GM12878 (cell line): ENCODE measurements around the gene PRLH. TPM values are rescaled to one million over a fixed set of nuclear protein-coding genes. Genes with fewer than 3 reads are reported as not detected.

Experiments used
- ATAC-seq: fragments of 200-7000 bp; cut with Tn5 transposase; 3 replicates; pipeline ENCODE4 v1.9.1; 2020; ENCODE audit warnings: mild to moderate bottlenecking, moderate library complexity
- BruUV-seq: library from RNA; stranded (reverse); fragments of 400-500 nt; replicated peaks from 2 replicates; lab custom pipeline; 2021; lab: Mats Ljungman, UMichigan
- CTCF ChIA-PET: fragments of 300-600 bp; sonication (Branson Sonifier 250); formaldehyde crosslinking; extraction: SDS; loops from one replicate; lab custom pipeline; 2021; ENCODE audit warnings: inconsistent platforms; lab: Yijun Ruan, JAX
- POLR2A ChIA-PET: fragments of 350-600 bp; formaldehyde crosslinking; extraction: SDS; loops from one replicate; lab custom pipeline; 2021; ENCODE audit warnings: inconsistent platforms; lab: Charles Lee
- RAD21 ChIA-PET: fragments of 300-600 bp; sonication (Branson Sonifier 250); formaldehyde crosslinking; loops from one replicate; lab custom pipeline; 2023; ENCODE audit warnings: antibody characterized with exemption; ENCODE audit not compliant: unreplicated experiment; lab: Charles Lee
- SMC1A ChIA-PET: fragments of 300-600 bp; sonication (Branson Sonifier 250); formaldehyde crosslinking; loops from one replicate; lab custom pipeline; 2023; ENCODE audit not compliant: unreplicated experiment, uncharacterized antibody; lab: Charles Lee
- DNase-seq: peaks from one replicate; pipeline ENCODE4 v3.0.0-alpha.2; 2011; ENCODE audit warnings: low read depth, low spot score
- FAIRE-seq: peaks from 3 replicates; lab custom pipeline; 2011; peaks lifted over from hg19 to GRCh38; lab: Jason Lieb, UNC
- H2AFZ ChIP-seq: 2 replicates; pipeline ENCODE4 v1.6.0; 2011; ENCODE audit warnings: low read depth, low read length, control low read depth; ENCODE audit not compliant: control insufficient read depth
- H3K27ac ChIP-seq: 2 replicates; pipeline ENCODE4 v1.5.1; 2011; ENCODE audit warnings: control low read depth; ENCODE audit not compliant: control insufficient read depth, insufficient read depth
- H3K27me3 ChIP-seq, 2 experiments: replicated peaks in 1 of 2; 2 replicates each; pipeline versions ENCODE4 v1.6.0 to v1.6.1; 2011; ENCODE audit warnings: low read length in 1 of 2; ENCODE audit not compliant: control insufficient read depth in 2 of 2, insufficient read depth in 2 of 2
- H3K36me3 ChIP-seq, 2 experiments: 2 replicates each; pipeline ENCODE4 v1.5.1; 2011; ENCODE audit warnings: low read length in 1 of 2; ENCODE audit not compliant: control insufficient read depth in 2 of 2, insufficient read depth in 2 of 2
- H3K4me1 ChIP-seq: 2 replicates; pipeline ENCODE4 v1.6.1; 2011; ENCODE audit warnings: mild to moderate bottlenecking, low read length, moderate library complexity, mixed read lengths; ENCODE audit not compliant: control insufficient read depth, insufficient read depth
- H3K4me2 ChIP-seq: 2 replicates; pipeline ENCODE4 v1.6.0; 2011; ENCODE audit warnings: control low read depth; ENCODE audit not compliant: control insufficient read depth, insufficient read depth
- H3K4me3 ChIP-seq: fragments of 200-600 bp; sonication (generic); 2 replicates; pipeline ENCODE4 v1.5.1; 2016
- H3K79me2 ChIP-seq: 2 replicates; pipeline ENCODE4 v1.6.0; 2011; ENCODE audit warnings: low read length; ENCODE audit not compliant: control insufficient read depth, insufficient read depth
- H3K9ac ChIP-seq: 2 replicates; pipeline ENCODE4 v1.8.0; 2011; ENCODE audit warnings: low read length, control low read depth, mixed read lengths; ENCODE audit not compliant: control insufficient read depth, insufficient read depth
- H3K9me3 ChIP-seq: replicated peaks from 3 replicates; pipeline ENCODE4 v1.5.1; 2011; ENCODE audit warnings: mild to moderate bottlenecking, low read length; ENCODE audit not compliant: control insufficient read depth, insufficient read depth
- H4K20me1 ChIP-seq: 2 replicates; pipeline ENCODE4 v1.6.0; 2011; ENCODE audit not compliant: control insufficient read depth, insufficient read depth
- BCL11A ChIP-seq: IDR thresholded peaks from 2 replicates; pipeline ENCODE4 v1.6.1; 2011; ENCODE audit warnings: low read depth, low read length
- CHD2 ChIP-seq: IDR thresholded peaks from 2 replicates; pipeline ENCODE4 v1.6.1; 2011; ENCODE audit warnings: low read depth, low read length, improper control_type of control experiment, borderline replicate concordance
- FOS ChIP-seq: IDR thresholded peaks from 3 replicates; pipeline ENCODE4 v1.6.1; 2011; ENCODE audit warnings: borderline replicate concordance; ENCODE audit not compliant: insufficient read length; ENCODE audit errors: extremely low read depth
- NFXL1 ChIP-seq: fragments of 450-650 bp; IDR thresholded peaks from 2 replicates; pipeline ENCODE4 v1.6.1; 2017; ENCODE audit warnings: antibody characterized with exemption, mild to moderate bottlenecking, borderline replicate concordance
- NR2F1 ChIP-seq: fragments of 450-650 bp; conservative IDR thresholded peaks from 2 replicates; pipeline ENCODE4 v1.6.1; 2017; ENCODE audit warnings: mild to moderate bottlenecking
- ZNF384 ChIP-seq: IDR thresholded peaks from 2 replicates; pipeline ENCODE4 v1.6.1; 2012; ENCODE audit warnings: low read depth, mild to moderate bottlenecking, low read length, improper control_type of control experiment, borderline replicate concordance
- WGBS: methylation state at CpG from one replicate; pipeline ENCODE4 v1.1.6; 2016; ENCODE audit warnings: low lambda C conversion rate; ENCODE audit not compliant: insufficient replicate concordance, insufficient coverage; ENCODE audit errors: missing lambda C conversion rate; 5-methylcytosine and 5-hydroxymethylcytosine counted together
- in situ Hi-C: fragments of 300-500 bp; cut with MboI; formaldehyde crosslinking; loops from 9 replicates; pipeline ENCODE4 v1.14.3; 2018; ENCODE audit warnings: mixed read lengths
- intact Hi-C: fragments of 100-400 bp; cut with micrococcal nuclease; formaldehyde crosslinking; loops from one replicate; pipeline ENCODE4 v1.14.2; 2022; ENCODE audit not compliant: unreplicated experiment
- polyA plus RNA-seq, 11 experiments: library from polyadenylated mRNA; depleted of rRNA in 4 of 11; unstranded in 6 of 11; stranded (reverse) in 5 of 11; fragments of >200 nt; fragmentation: Nextera tagmentation in 4 of 11; fragmentation: Illumina TruSeq in 1 of 11; extraction: Ambion mirVana in 4 of 11; extraction: Trizol in 1 of 11; gene quantifications; 1 replicate in 1 of 11; 2 replicates in 10 of 11; pipeline versions ENCODE4 v1.2.1 to v1.2.3, GENCODE V29; 2011 to 2016; ENCODE audit warnings: inconsistent platforms in 2 of 11, missing spikeins in 2 of 11, low read depth in 1 of 11
- total RNA-seq, 4 experiments: library from RNA; depleted of rRNA in 3 of 4; stranded (reverse); fragments of >200 nt in 3 of 4; fragmentation: Illumina TruSeq in 1 of 4; extraction: Trizol in 1 of 4; gene quantifications; 2 replicates each; pipeline versions ENCODE4 v1.2.1 to v1.2.3, GENCODE V29; 2013 to 2021

The PRLH gene
- total and polyA plus RNA-seq, 10 of the 15 experiments (the other 5 are each of a cell fraction or from before 2014, with no cell fraction given): not detected

DNA sequence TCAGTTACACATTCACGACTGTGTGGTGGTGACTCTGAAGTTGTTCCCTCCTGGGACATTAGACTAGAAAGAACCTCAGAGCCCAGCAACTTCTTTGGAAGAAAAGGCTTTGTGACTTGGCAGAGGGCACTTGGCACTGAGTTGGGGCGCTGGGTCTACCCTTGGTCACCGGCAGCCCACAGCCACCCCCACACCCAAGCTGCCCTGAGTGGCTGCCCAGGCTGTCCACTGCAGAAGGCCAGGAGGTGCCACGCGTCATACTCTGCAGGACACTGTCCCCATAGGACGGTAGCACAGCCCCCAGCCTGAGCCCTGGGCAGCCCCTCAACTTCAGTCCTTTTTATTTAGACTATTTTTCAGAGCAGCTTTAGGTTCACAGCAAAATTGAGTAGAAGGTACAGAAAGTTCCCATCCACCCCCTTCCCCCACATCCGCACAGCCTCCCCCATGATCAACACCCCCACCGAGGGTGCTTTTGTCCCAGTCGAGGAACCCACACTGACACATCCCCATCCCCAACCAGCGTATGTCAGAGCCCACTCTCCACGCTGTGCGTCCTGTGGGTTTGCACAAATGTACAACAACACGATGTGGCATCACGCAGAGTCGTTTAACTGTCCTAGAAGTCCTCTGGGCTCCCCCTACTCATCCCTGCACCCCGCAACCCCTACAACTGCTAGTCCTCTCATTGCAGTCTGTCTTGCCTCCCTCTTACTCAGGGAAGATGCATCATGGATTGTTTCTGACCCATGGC, 1.1 kb downstream of the PRLH start:
- DNase-seq (no peak), ATAC-seq (no peak)
- SMC1A ChIA-PET: interaction anchor here (1.1 kb wide), 1 partner anchor 54 kb away, joined by 4 read pairs; no protein-coding TSS in a partner anchor
- intact Hi-C loops: no loop called here
- CTCF ChIA-PET: interaction anchor here (2.4 kb wide), 1 partner anchor 54 kb away, joined by 9 read pairs; no protein-coding TSS in a partner anchor
- TF ChIP-seq ZNF384: no peak
- no peak for TF ChIP-seq NFXL1
- no peak for TF ChIP-seq FOS
- TF ChIP-seq CHD2: no peak
- no peak for TF ChIP-seq BCL11A
- TF ChIP-seq NR2F1: no peak
- TF ChIP-seq, all 136 proteins: peak for 0
- no TSS peak for BruUV-seq
- ChIA-PET RAD21 (interaction anchor here (1.2 to 2.4 kb wide), 2 partner anchors 52 to 55 kb away, joined by 4 to 9 read pairs; no protein-coding TSS in a partner anchor), POLR2A (no interaction called here)
- no peaks in the 10 kb centered on the region for H3K4me1 ChIP-seq
- no peak overlapping the region for H3K9ac ChIP-seq
- H2AFZ ChIP-seq: no peak overlapping the region
- H3K27ac ChIP-seq: no peak overlapping the region
- H3K4me3 ChIP-seq: no peak overlapping the region
- no peak for FAIRE-seq
- WGBS: 56% methylated on average over 16 of the region's 16 CpGs
- no peak overlapping the region for H3K4me2 ChIP-seq
- H3K36me3 ChIP-seq: no peaks in the 10 kb centered on the region
- in situ Hi-C loops: no loop called here
- no peaks in the 10 kb centered on the region for H3K79me2 ChIP-seq
- no peaks in the 10 kb centered on the region for H4K20me1 ChIP-seq
- H3K27me3 ChIP-seq: no peaks in the 10 kb centered on the region; a peak in 1 of 4 replicates
- H3K9me3 ChIP-seq: no peaks in the 10 kb centered on the region; the same call in 2 of the 3 replicates
